Astrocyte of the cerebellum (primary cell): Measurements from ENCODE around the gene LRRC4.
A peak's percentile ranks its signal among the peaks of the same experiment; 100 is the strongest.

Experiments
- DNase-seq: peaks from one replicate; pipeline ENCODE4 v3.0.0-alpha.2; 2011; ENCODE audit warnings: low read depth
- H3K4me3 ChIP-seq: 2 replicates; pipeline ENCODE4 v1.5.1; 2011; ENCODE audit warnings: mild to moderate bottlenecking, low read depth, low read length, moderate library complexity
- CTCF ChIP-seq: IDR thresholded peaks from 2 replicates; pipeline ENCODE4 v1.5.1; 2012; ENCODE audit warnings: low read length, low read depth, moderate library complexity, mild to moderate bottlenecking; ENCODE audit errors: missing control alignments
- in situ Hi-C: cut with HindIII; loops from 2 replicates; pipeline ENCODE4 v1.10.0; 2017; ENCODE audit warnings: low sequenced_read_pairs

The LRRC4 gene

DNA sequence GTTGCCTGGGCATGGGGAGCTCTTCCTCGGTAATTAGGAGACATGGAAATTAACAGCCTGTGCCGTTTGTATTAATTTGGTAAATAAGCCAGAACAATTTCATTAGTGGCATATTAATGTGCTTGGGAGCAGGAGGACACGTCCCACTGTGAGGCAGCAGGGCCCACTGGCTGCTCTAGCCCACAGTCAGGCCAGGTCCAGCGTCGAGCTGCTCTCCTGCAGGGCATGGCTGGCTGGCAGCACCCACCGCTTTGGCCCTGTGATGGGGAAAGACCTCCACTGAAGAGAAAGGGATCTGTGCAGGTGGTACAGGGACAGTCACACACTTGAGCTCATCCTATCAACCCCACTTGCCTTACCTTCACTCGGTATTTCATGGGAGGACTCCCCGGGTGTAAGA, 37.5 kb upstream of the LRRC4 start:
- no peak for DNase-seq
- no peak for TF ChIP-seq CTCF
- no peak overlapping the region for H3K4me3 ChIP-seq
- in situ Hi-C loops: no loop called here

GRCh38 chr7:128067983-128068382, 36.7 kb upstream of the LRRC4 start:
- H3K4me3 ChIP-seq: no peak overlapping the region
- TF ChIP-seq CTCF: no peak
- in situ Hi-C loops: no loop called here
- DNase-seq: no peak

- in situ Hi-C loops: no loop called here
- TF ChIP-seq CTCF: no peak
- no peak for DNase-seq
- no peak overlapping the region for H3K4me3 ChIP-seq
These were observed 35.6 kb upstream of the LRRC4 start for GRCh38 chr7:128066858-128067257.

- DNase-seq: no peak
- no peak overlapping the region for H3K4me3 ChIP-seq
- in situ Hi-C loops: no loop called here
- no peak for TF ChIP-seq CTCF
These were observed 35.2 kb upstream of the LRRC4 start for GRCh38 chr7:128066395-128066794.

- DNase-seq: no peak
- H3K4me3 ChIP-seq: no peak overlapping the region
- no peak for TF ChIP-seq CTCF
- in situ Hi-C loops: no loop called here
These were observed 34.6 kb upstream of the LRRC4 start for GRCh38 chr7:128065872-128066271.

DNA sequence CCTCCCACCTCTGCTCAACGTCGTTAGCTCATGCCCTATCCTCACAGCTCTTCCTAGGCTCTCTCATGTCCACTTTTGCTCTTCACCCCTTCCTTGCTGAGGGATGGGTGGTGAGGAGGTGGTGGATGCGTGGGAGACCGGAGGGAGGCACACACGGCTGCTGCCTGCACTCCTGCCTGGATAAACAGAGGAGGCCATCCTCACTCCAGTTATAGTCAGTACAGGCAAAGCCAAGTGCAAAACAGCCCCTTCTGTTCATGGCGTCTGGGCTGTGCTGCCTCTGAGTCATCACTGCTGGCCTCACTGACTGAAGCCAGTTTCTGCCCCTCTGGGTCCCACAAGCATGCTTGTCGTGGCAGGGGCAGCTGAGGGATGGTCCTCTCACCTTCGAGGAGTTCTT, 31.9 kb upstream of the LRRC4 start:
- DNase-seq: no peak
- in situ Hi-C loops: no loop called here
- no peak for TF ChIP-seq CTCF
- H3K4me3 ChIP-seq: no peak overlapping the region

DNA sequence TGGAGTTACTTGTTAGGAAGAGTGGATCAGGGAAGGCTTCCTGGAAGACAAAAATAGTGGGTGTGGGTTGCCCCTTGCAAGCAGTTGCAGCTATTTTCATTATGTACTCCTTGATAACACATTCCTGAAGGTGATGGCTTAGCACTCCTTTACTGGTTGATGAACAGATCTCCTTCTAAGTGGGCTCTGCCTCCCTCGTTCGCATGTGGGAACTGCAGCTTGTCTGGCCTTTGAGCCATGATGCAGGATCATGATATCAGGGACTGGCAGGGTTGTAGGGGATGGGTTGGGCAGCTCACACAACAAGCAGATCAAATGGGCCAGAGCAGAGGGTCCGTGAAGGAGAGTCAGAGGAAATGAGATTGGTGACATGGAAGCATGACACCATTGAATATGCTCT, 28.8 kb upstream of the LRRC4 start:
- DNase-seq: no peak
- in situ Hi-C loops: no loop called here
- peak; percentile 25 for TF ChIP-seq CTCF
- H3K4me3 ChIP-seq: no peak overlapping the region
